Calu3 (cell line): Measurements from ENCODE around the gene UNC45A. TPM values are rescaled to one million over a fixed set of nuclear protein-coding genes. Genes with fewer than 3 reads are reported as not detected.

Experiments
- BruUV-seq: library from RNA; stranded (reverse); fragments of 400-500 nt; replicated peaks from 2 replicates; lab custom pipeline; 2021; lab: Mats Ljungman, UMichigan
- CTCF ChIA-PET: fragments of 300-600 bp; sonication (Branson Sonifier 250); formaldehyde crosslinking; loops from one replicate; lab custom pipeline; 2022; ENCODE audit warnings: antibody characterized with exemption; lab: Charles Lee
- DNase-seq: peaks from one replicate; pipeline ENCODE4 v3.0.0; 2022
- H3K27ac Mint-ChIP-seq: one replicate; pipeline ENCODE4 v1.8.0; 2022; ENCODE audit warnings: mixed read lengths; ENCODE audit not compliant: unreplicated experiment
- H3K27me3 Mint-ChIP-seq: one replicate; pipeline ENCODE4 v1.8.0; 2022; ENCODE audit warnings: mixed read lengths; ENCODE audit not compliant: unreplicated experiment
- H3K36me3 Mint-ChIP-seq: one replicate; pipeline ENCODE4 v1.8.0; 2022; ENCODE audit warnings: mild to moderate bottlenecking, moderate library complexity, mixed read lengths; ENCODE audit not compliant: insufficient read depth, unreplicated experiment
- H3K4me1 Mint-ChIP-seq: one replicate; pipeline ENCODE4 v1.8.0; 2022; ENCODE audit warnings: mild to moderate bottlenecking, low read depth, mixed read lengths; ENCODE audit not compliant: unreplicated experiment
- H3K4me3 Mint-ChIP-seq: one replicate; pipeline ENCODE4 v1.8.0; 2022; ENCODE audit warnings: mild to moderate bottlenecking, low read depth, moderate library complexity, mixed read lengths; ENCODE audit not compliant: unreplicated experiment
- H3K9me3 Mint-ChIP-seq: one replicate; pipeline ENCODE4 v1.8.0; 2022; ENCODE audit warnings: low read depth, mixed read lengths; ENCODE audit not compliant: unreplicated experiment
- intact Hi-C: fragments of 100-400 bp; cut with micrococcal nuclease; formaldehyde crosslinking; loops from one replicate; pipeline ENCODE4 v1.10.0; 2022; ENCODE audit not compliant: unreplicated experiment
- total RNA-seq: library from RNA; stranded (reverse); gene quantifications from 2 replicates; pipeline ENCODE4 v1.2.3, GENCODE V29; 2022
- TF ChIP-seq, protein P1 (sequence below): fragments of 200-600 bp; IDR thresholded peaks from one replicate; pipeline ENCODE4 v1.8.0; 2022; ENCODE audit warnings: antibody characterized with exemption; ENCODE audit not compliant: unreplicated experiment

UNC45A gene
- total RNA-seq, 1 experiment from 2014 or later = 66.5 TPM

GRCh38 chr15:90956274-90957030, 21.4 kb downstream of the UNC45A start:
- no TSS peak for BruUV-seq
- intact Hi-C loops = loop anchor here (5.0 to 10.0 kb wide), 2 partner anchors 76 to 318 kb away; no protein-coding TSS in a partner anchor
- CTCF ChIA-PET = interaction anchor here (0.7 to 3.2 kb wide), 7 partner anchors 24 to 316 kb away, joined by 3 to 23 read pairs (median 3); partner anchors contain the start of genes HDDC3 and PRC1
- H3K27ac Mint-ChIP-seq = peak overlapping the region; percentile 78
- peak; percentile 22 for DNase-seq
- peak overlapping the region; percentile 92 for H3K4me3 Mint-ChIP-seq
- H3K36me3 Mint-ChIP-seq = peaks cover 64% of the 10 kb centered on the region
- H3K9me3 Mint-ChIP-seq = no peaks in the 10 kb centered on the region
- no peaks in the 10 kb centered on the region for H3K27me3 Mint-ChIP-seq
- TF ChIP-seq, protein P1, sequence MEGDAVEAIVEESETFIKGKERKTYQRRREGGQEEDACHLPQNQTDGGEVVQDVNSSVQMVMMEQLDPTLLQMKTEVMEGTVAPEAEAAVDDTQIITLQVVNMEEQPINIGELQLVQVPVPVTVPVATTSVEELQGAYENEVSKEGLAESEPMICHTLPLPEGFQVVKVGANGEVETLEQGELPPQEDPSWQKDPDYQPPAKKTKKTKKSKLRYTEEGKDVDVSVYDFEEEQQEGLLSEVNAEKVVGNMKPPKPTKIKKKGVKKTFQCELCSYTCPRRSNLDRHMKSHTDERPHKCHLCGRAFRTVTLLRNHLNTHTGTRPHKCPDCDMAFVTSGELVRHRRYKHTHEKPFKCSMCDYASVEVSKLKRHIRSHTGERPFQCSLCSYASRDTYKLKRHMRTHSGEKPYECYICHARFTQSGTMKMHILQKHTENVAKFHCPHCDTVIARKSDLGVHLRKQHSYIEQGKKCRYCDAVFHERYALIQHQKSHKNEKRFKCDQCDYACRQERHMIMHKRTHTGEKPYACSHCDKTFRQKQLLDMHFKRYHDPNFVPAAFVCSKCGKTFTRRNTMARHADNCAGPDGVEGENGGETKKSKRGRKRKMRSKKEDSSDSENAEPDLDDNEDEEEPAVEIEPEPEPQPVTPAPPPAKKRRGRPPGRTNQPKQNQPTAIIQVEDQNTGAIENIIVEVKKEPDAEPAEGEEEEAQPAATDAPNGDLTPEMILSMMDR = peak; percentile 90
- no peaks in the 10 kb centered on the region for H3K4me1 Mint-ChIP-seq

DNA sequence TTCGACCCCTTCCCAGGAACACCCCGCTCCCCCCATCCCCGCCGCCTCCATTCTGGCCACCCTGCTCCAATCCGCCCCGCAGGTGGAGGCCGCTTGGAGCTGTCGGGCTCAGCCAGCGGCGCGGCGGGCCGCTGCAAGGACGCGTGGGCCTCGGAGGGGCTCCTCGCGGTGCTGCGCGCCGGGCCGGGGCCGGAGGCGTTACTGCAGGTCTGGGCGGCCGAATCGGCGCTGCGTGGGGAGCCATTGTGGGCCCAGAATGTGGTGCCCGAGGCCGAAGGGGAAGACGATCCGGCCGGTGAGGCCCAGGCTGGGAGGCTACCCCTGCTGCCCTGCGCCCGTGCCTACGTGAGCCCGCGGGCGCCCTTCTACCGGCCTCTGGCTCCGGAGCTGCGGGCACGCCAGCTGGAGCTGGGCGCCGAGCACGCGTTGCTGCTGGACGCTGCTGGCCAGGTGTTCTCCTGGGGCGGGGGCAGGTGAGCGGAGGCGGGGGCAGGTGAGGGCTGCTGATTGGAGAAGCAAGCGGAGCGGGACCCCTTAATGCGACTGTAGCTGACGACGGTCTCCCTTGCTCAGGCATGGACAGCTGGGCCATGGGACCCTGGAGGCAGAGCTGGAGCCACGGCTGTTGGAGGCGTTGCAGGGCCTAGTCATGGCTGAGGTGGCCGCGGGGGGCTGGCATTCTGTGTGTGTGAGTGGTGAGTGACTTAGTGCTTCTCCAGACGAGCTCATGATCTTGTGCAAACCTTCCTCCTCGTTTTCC, 22.1 kb downstream of the UNC45A start:
- H3K9me3 Mint-ChIP-seq = no peaks in the 10 kb centered on the region
- CTCF ChIA-PET = interaction anchor here (0.7 to 3.2 kb wide), 5 partner anchors 25 to 314 kb away, joined by 3 to 23 read pairs (median 4); partner anchors contain the start of genes HDDC3 and PRC1
- DNase-seq = no peak
- TF ChIP-seq, protein P1 = no peak
- no TSS peak for BruUV-seq
- peak overlapping the region; percentile 39 for H3K27ac Mint-ChIP-seq
- peaks cover 65% of the 10 kb centered on the region for H3K36me3 Mint-ChIP-seq
- peak overlapping the region; percentile 40 for H3K4me3 Mint-ChIP-seq
- H3K27me3 Mint-ChIP-seq = no peaks in the 10 kb centered on the region
- intact Hi-C loops = loop anchor here (5.0 to 10.0 kb wide), 2 partner anchors 75 to 318 kb away; no protein-coding TSS in a partner anchor
- H3K4me1 Mint-ChIP-seq = no peaks in the 10 kb centered on the region

DNA sequence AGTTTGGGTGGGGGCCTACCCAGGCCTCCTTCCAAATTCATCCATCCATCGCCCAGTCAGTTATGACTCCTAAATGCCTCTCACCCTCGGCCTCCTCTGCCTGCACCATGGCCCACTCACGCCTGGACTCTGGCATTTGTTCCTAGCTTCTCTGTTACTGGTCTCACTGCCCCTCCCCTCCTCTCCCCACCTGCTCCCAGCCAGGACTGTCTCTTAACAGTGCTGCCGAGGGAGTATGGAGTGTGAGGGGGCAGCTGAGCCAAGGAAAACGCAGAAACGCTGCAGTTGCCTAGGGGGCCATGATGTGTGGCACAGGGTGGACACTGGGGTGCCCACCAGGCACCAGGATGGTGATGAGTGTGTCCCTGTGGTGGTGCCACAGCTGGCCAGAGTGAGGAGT, 22.7 kb downstream of the UNC45A start:
- H3K27ac Mint-ChIP-seq = peak overlapping the region; percentile 39
- TF ChIP-seq, protein P1 = no peak

DNA sequence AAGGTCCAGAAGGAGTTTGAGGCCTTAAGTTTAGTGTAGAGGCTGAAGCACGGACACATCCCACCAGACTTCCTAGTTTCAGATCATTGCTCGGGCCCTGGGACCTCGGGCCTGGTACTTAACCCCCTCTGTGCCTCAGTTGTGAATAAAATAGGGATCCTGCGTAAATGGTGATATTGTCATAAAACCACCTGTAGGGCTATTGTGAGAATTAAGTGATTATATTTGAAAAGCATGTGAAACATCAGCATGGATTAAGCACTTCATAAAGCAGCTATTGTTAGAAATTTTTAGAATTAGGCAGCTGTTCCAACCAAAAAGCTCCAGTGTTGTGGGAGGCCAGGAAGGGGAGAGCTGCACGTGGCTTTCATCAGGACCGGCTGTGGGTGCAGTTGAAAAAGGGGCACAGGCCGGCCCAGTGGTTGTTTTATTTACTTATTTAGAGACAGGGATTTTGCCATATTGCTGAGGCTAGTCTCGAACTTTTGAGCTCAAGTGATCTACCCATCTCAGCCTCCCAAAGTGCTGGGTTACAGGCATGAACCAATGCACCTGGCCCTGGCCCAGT, 24.0 kb downstream of the UNC45A start:
- no peaks in the 10 kb centered on the region for H3K4me1 Mint-ChIP-seq
- peaks cover 58% of the 10 kb centered on the region for H3K36me3 Mint-ChIP-seq
- intact Hi-C loops = loop anchor here (5.0 to 10.0 kb wide), 2 partner anchors 73 to 316 kb away; no protein-coding TSS in a partner anchor

More for the DNA sequence above, 22.7 kb downstream of the UNC45A start:
- intact Hi-C loops = loop anchor here (5.0 to 10.0 kb wide), 2 partner anchors 75 to 317 kb away; no protein-coding TSS in a partner anchor
- no peaks in the 10 kb centered on the region for H3K27me3 Mint-ChIP-seq
- DNase-seq = no peak
- no TSS peak for BruUV-seq
- H3K4me3 Mint-ChIP-seq = peak overlapping the region; percentile 40
- H3K9me3 Mint-ChIP-seq = no peaks in the 10 kb centered on the region
- peaks cover 63% of the 10 kb centered on the region for H3K36me3 Mint-ChIP-seq
- CTCF ChIA-PET = interaction anchor here (0.7 kb wide), 1 partner anchor 92 kb away, joined by 3 read pairs; no protein-coding TSS in a partner anchor
- no peaks in the 10 kb centered on the region for H3K4me1 Mint-ChIP-seq

More for the DNA sequence above, 24.0 kb downstream of the UNC45A start:
- TF ChIP-seq, protein P1 = no peak
- no peak overlapping the region for H3K4me3 Mint-ChIP-seq
- no TSS peak for BruUV-seq
- DNase-seq = no peak
- CTCF ChIA-PET = interaction anchor here (0.5 kb wide), 1 partner anchor 30 kb away, joined by 3 read pairs; no protein-coding TSS in a partner anchor
- no peaks in the 10 kb centered on the region for H3K9me3 Mint-ChIP-seq
- H3K27me3 Mint-ChIP-seq = no peaks in the 10 kb centered on the region
- no peak overlapping the region for H3K27ac Mint-ChIP-seq
